ENCODE data around the gene SPAG7.

Gene SPAG7

GRCh38 chr17:4949321-4950074 is 18.1 kb downstream of the SPAG7 start:
- Histone ChIP-seq H3K4me2 (ENCODE audit: low read length) (peak overlapping the region; percentile 79), H3K36me3 (ENCODE audit: control insufficient read depth, insufficient read depth, low read length) (no peaks in the 10 kb centered on the region), H3K9ac (no peak overlapping the region), H3K27me3 (ENCODE audit: control insufficient read depth, insufficient read depth, low read length) (no peaks in the 10 kb centered on the region), H3K4me3 (ENCODE audit: low read depth, low read length) (peak overlapping the region; percentile 98), H3K9me3 (ENCODE audit: control insufficient read depth, low read length) (no peaks in the 10 kb centered on the region), H2AFZ (peak overlapping the region; percentile 92), H3K27ac (peak overlapping the region; percentile 92), H3K79me2 (peaks cover 4% of the 10 kb centered on the region), H3K4me1 (peaks cover 11% of the 10 kb centered on the region)
- TF ChIP-seq CTCF (IDR thresholded peaks at IDR 0.05): no peak

GRCh38 chr17:4948931-4949320 is 18.7 kb downstream of the SPAG7 start:
- peaks cover 11% of the 10 kb centered on the region for H3K4me1 ChIP-seq
- no peaks in the 10 kb centered on the region for H3K36me3 ChIP-seq (ENCODE audit: control insufficient read depth, insufficient read depth, low read length)

GRCh38 chr17:4948166-4948930 is 19.3 kb downstream of the SPAG7 start, which contains the start of gene PFN1:
PFN1 (minus strand) TSS chr17:4948530; CDS start chr17:4948394, 136 bp downstream.
- Histone ChIP-seq H3K27ac (peak within 1 kb of the TSS; percentile 92), H3K4me1 (peaks cover 11% of the 10 kb centered on the region), H3K9me3 (ENCODE audit: control insufficient read depth, low read length) (no peaks in the 10 kb centered on the region), H3K36me3 (ENCODE audit: control insufficient read depth, insufficient read depth, low read length) (no peaks in the 10 kb centered on the region), H3K9ac (peak within 1 kb of the TSS; percentile 94), H3K79me2 (peaks cover 4% of the 10 kb centered on the region), H2AFZ (peak within 1 kb of the TSS; percentile 92), H3K27me3 (ENCODE audit: control insufficient read depth, insufficient read depth, low read length) (no peaks in the 10 kb centered on the region), H3K4me3 (ENCODE audit: low read depth, low read length) (peak within 1 kb of the TSS; percentile 98), H3K4me2 (ENCODE audit: low read length) (peak within 1 kb of the TSS; percentile 79)
- no peak for TF ChIP-seq CTCF (IDR thresholded peaks at IDR 0.05)

More at GRCh38 chr17:4948931-4949320, 18.7 kb downstream of the SPAG7 start:
- no peaks in the 10 kb centered on the region for H3K27me3 ChIP-seq (ENCODE audit: control insufficient read depth, insufficient read depth, low read length)
- H3K9me3 ChIP-seq (ENCODE audit: control insufficient read depth, low read length): no peaks in the 10 kb centered on the region
- H3K9ac ChIP-seq: no peak overlapping the region
- peaks cover 4% of the 10 kb centered on the region for H3K79me2 ChIP-seq
- H3K4me2 ChIP-seq (ENCODE audit: low read length): peak overlapping the region; percentile 79
- peak overlapping the region; percentile 92 for H2AFZ ChIP-seq
- no peak for TF ChIP-seq CTCF (IDR thresholded peaks at IDR 0.05)
- H3K4me3 ChIP-seq (ENCODE audit: low read depth, low read length): peak overlapping the region; percentile 98
- H3K27ac ChIP-seq: peak overlapping the region; percentile 92

- Histone ChIP-seq H3K27me3 (ENCODE audit: control insufficient read depth, insufficient read depth, low read length) (no peaks in the 10 kb centered on the region), H3K4me1 (peaks cover 11% of the 10 kb centered on the region), H2AFZ (peak overlapping the region; percentile 70), H3K79me2 (peaks cover 4% of the 10 kb centered on the region), H3K27ac (peak overlapping the region; percentile 92), H3K9ac (peak overlapping the region; percentile 94), H3K4me3 (ENCODE audit: low read depth, low read length) (peak overlapping the region; percentile 98), H3K4me2 (ENCODE audit: low read length) (peak overlapping the region; percentile 79), H3K36me3 (ENCODE audit: control insufficient read depth, insufficient read depth, low read length) (no peaks in the 10 kb centered on the region), H3K9me3 (ENCODE audit: control insufficient read depth, low read length) (no peaks in the 10 kb centered on the region)
- no peak for TF ChIP-seq CTCF (IDR thresholded peaks at IDR 0.05)
Measured at GRCh38 chr17:4947411-4948165, 20.0 kb downstream of the SPAG7 start.

Measured in parathyroid adenoma (tissue), 2 donors.